Naive thymus-derived CD4-positive, alpha-beta T cell (primary cell): ENCODE measurements around the gene AGR3. TPM values are rescaled to one million over a fixed set of nuclear protein-coding genes. Genes with fewer than 3 reads are reported as not detected.

ENCODE experiments used
- ATAC-seq: fragments of 150-1000 bp; cut with Tn5 transposase; 2 replicates; pipeline ENCODE4 v1.10.0; 2021; ENCODE audit warnings: mild to moderate bottlenecking, moderate library complexity
- CTCF ChIA-PET: fragments of 350-600 bp; sonication (Branson Sonifier 250); formaldehyde crosslinking; loops from one replicate; lab custom pipeline; 2021; ENCODE audit warnings: antibody characterized with exemption; lab: Charles Lee
- POLR2A ChIA-PET: fragments of 350-600 bp; sonication (Branson Sonifier 250); formaldehyde crosslinking; loops from one replicate; lab custom pipeline; 2021; ENCODE audit warnings: antibody characterized with exemption, inconsistent platforms; lab: Charles Lee
- DNase-seq, 9 donors: peaks; one replicate each; pipeline versions ENCODE4 v3.0.0 to v3.0.0-alpha.2; 2020 to 2022; ENCODE audit warnings: mixed read lengths in 1 of 9
- H3K27ac ChIP-seq: one replicate; pipeline ENCODE4 v1.7.0; 2013; ENCODE audit warnings: mild to moderate bottlenecking, low read depth, low read length, moderate library complexity
- H3K27me3 ChIP-seq, 2 donors: one replicate each; pipeline ENCODE4 v1.7.0; 2013; ENCODE audit warnings: low read length in 2 of 2, mild to moderate bottlenecking in 2 of 2, moderate library complexity in 2 of 2; ENCODE audit not compliant: control insufficient read depth in 2 of 2, insufficient read depth in 2 of 2
- H3K36me3 ChIP-seq, 3 experiments: 1 replicate in 2 of 3; 2 replicates in 1 of 3; pipeline ENCODE4 v1.7.0; 2013; ENCODE audit warnings: low read length in 3 of 3, mild to moderate bottlenecking in 3 of 3, moderate library complexity in 1 of 3; ENCODE audit not compliant: insufficient read depth in 3 of 3, control insufficient read depth in 2 of 3
- H3K4me1 ChIP-seq, 2 donors: one replicate each; pipeline ENCODE4 v1.7.0; 2013; ENCODE audit warnings: low read length in 2 of 2, mild to moderate bottlenecking in 2 of 2, moderate library complexity in 1 of 2; ENCODE audit not compliant: control insufficient read depth in 2 of 2, insufficient read depth in 2 of 2
- H3K4me3 ChIP-seq: 2 replicates; pipeline ENCODE4 v1.7.0; 2013; ENCODE audit warnings: mild to moderate bottlenecking, low read length
- H3K9me3 ChIP-seq, 3 experiments: 1 replicate in 2 of 3; 2 replicates in 1 of 3; pipeline ENCODE4 v1.7.0; 2013; ENCODE audit warnings: low read length in 3 of 3; ENCODE audit not compliant: control insufficient read depth in 2 of 3
- H3K27ac Mint-ChIP-seq, 9 donors: one replicate each; pipeline ENCODE4 v1.8.0; 2020 to 2022; ENCODE audit warnings: mixed read lengths in 9 of 9, mild to moderate bottlenecking in 8 of 9, moderate library complexity in 5 of 9, inconsistent platforms in 2 of 9
- H3K27me3 Mint-ChIP-seq, 5 donors: one replicate each; pipeline ENCODE4 v1.8.0; 2021 to 2022; ENCODE audit warnings: mixed read lengths in 5 of 5, mild to moderate bottlenecking in 1 of 5
- H3K36me3 Mint-ChIP-seq, 5 donors: one replicate each; pipeline ENCODE4 v1.8.0; 2020 to 2022; ENCODE audit warnings: mixed read lengths in 5 of 5, mild to moderate bottlenecking in 3 of 5, inconsistent platforms in 1 of 5
- H3K4me1 Mint-ChIP-seq, 7 donors: one replicate each; pipeline ENCODE4 v1.8.0; 2020 to 2022; ENCODE audit warnings: mixed read lengths in 7 of 7, mild to moderate bottlenecking in 3 of 7, inconsistent platforms in 1 of 7
- H3K4me3 Mint-ChIP-seq, 10 donors: one replicate each; pipeline ENCODE4 v1.8.0; 2020 to 2022; ENCODE audit warnings: mild to moderate bottlenecking in 10 of 10, mixed read lengths in 10 of 10, moderate library complexity in 6 of 10, inconsistent platforms in 2 of 10
- H3K9me3 Mint-ChIP-seq, 11 donors: one replicate each; pipeline ENCODE4 v1.8.0; 2020 to 2022; ENCODE audit warnings: mixed read lengths in 11 of 11, mild to moderate bottlenecking in 4 of 11, inconsistent platforms in 1 of 11, moderate library complexity in 1 of 11
- intact Hi-C, 2 donors: fragments of 100-400 bp; cut with micrococcal nuclease; formaldehyde crosslinking; loops; one replicate each; pipeline ENCODE4 v1.15.1; 2023
- polyA plus RNA-seq, 2 donors: library from polyadenylated mRNA; unstranded; fragments of 300-500 nt; fragmentation: Illumina TruSeq; gene quantifications; one replicate each; pipeline ENCODE4 v1.2.3, GENCODE V29; 2021
- total RNA-seq, 6 experiments: library from RNA in 5 of 6; stranded (reverse) in 5 of 6; gene quantifications; 1 replicate in 5 of 6; 2 replicates in 1 of 6; pipeline ENCODE4 v1.2.3 and lab custom pipeline; 2021 to 2026

Gene AGR3
- total and polyA plus RNA-seq, 7 experiments from 2014 or later, result not detected

GRCh38 chr7:16916105-16916639 lies 34.4 kb upstream of the AGR3 start:
- no peaks in the 10 kb centered on the region for H3K9me3 ChIP-seq
- no peak overlapping the region for H3K4me3 ChIP-seq
- H3K27ac Mint-ChIP-seq, result no peak overlapping the region
- no peaks in the 10 kb centered on the region for H3K36me3 ChIP-seq
- peaks cover 0 to 8% (median 0%) of the 10 kb centered on the region in 11 donors for H3K9me3 Mint-ChIP-seq
- no peak for DNase-seq
- ChIA-PET POLR2A (no interaction called here), CTCF (no interaction called here)
- peaks cover 0 to 8% (median 0%) of the 10 kb centered on the region in 7 donors for H3K4me1 Mint-ChIP-seq
- H3K4me1 ChIP-seq, result no peaks in the 10 kb centered on the region
- intact Hi-C loops, result loop anchor here in 1 of 2 donors (2.0 to 5.0 kb wide), 2 partner anchors 25 to 314 kb away; no protein-coding TSS in a partner anchor
- H3K36me3 Mint-ChIP-seq, result no peaks in the 10 kb centered on the region
- peaks cover 0 to 11% (median 0%) of the 10 kb centered on the region in 5 donors for H3K27me3 Mint-ChIP-seq
- no peaks in the 10 kb centered on the region for H3K27me3 ChIP-seq
- ATAC-seq, result no peak
- H3K27ac ChIP-seq, result no peak overlapping the region
- no peak overlapping the region for H3K4me3 Mint-ChIP-seq

GRCh38 chr7:16915405-16915804 lies 33.6 kb upstream of the AGR3 start:
- Mint-ChIP-seq H3K27ac (peak overlapping the region in 1 of 9 donors; percentile 4), H3K27me3 (peaks cover 0 to 18% (median 6%) of the 10 kb centered on the region in 5 donors), H3K9me3 (peaks cover 0 to 9% (median 2%) of the 10 kb centered on the region in 11 donors), H3K4me3 (no peak overlapping the region), H3K36me3 (no peaks in the 10 kb centered on the region), H3K4me1 (peaks cover 0 to 8% (median 0%) of the 10 kb centered on the region in 7 donors)
- H3K27ac ChIP-seq, result no peak overlapping the region
- H3K4me3 ChIP-seq, result no peak overlapping the region
- no peak for DNase-seq
- no peaks in the 10 kb centered on the region for H3K36me3 ChIP-seq
- no peaks in the 10 kb centered on the region for H3K4me1 ChIP-seq
- ChIA-PET POLR2A (no interaction called here), CTCF (no interaction called here)
- no peaks in the 10 kb centered on the region for H3K27me3 ChIP-seq
- intact Hi-C loops, result loop anchor here in 1 of 2 donors (5.0 kb wide), 1 partner anchor 313 kb away; no protein-coding TSS in a partner anchor
- H3K9me3 ChIP-seq, result no peaks in the 10 kb centered on the region
- ATAC-seq, result no peak

GRCh38 chr7:16914771-16915170 lies 33.0 kb upstream of the AGR3 start:
- no peak overlapping the region for H3K4me3 Mint-ChIP-seq
- ChIA-PET POLR2A (no interaction called here), CTCF (no interaction called here)

GRCh38 chr7:16913643-16914042 lies 31.9 kb upstream of the AGR3 start:
- intact Hi-C loops, result no loop called here
- H3K9me3 ChIP-seq, result no peaks in the 10 kb centered on the region
- Mint-ChIP-seq H3K4me3 (no peak overlapping the region), H3K27me3 (peaks cover 0 to 29% (median 9%) of the 10 kb centered on the region in 5 donors), H3K27ac (no peak overlapping the region), H3K36me3 (no peaks in the 10 kb centered on the region), H3K4me1 (peaks cover 0 to 8% (median 0%) of the 10 kb centered on the region in 7 donors), H3K9me3 (peaks cover 0 to 9% (median 2%) of the 10 kb centered on the region in 11 donors)
- no peaks in the 10 kb centered on the region for H3K36me3 ChIP-seq
- POLR2A ChIA-PET, result no interaction called here
- H3K4me1 ChIP-seq, result no peaks in the 10 kb centered on the region
- H3K4me3 ChIP-seq, result no peak overlapping the region
- no peak overlapping the region for H3K27ac ChIP-seq
- CTCF ChIA-PET, result no interaction called here
- DNase-seq (no peak), ATAC-seq (no peak)
- H3K27me3 ChIP-seq, result no peaks in the 10 kb centered on the region

More at GRCh38 chr7:16914771-16915170, 33.0 kb upstream of the AGR3 start:
- Histone ChIP-seq H3K4me3 (no peak overlapping the region), H3K27ac (no peak overlapping the region), H3K36me3 (no peaks in the 10 kb centered on the region), H3K9me3 (no peaks in the 10 kb centered on the region), H3K27me3 (no peaks in the 10 kb centered on the region), H3K4me1 (no peaks in the 10 kb centered on the region)
- Mint-ChIP-seq H3K9me3 (peaks cover 0 to 9% (median 2%) of the 10 kb centered on the region in 11 donors), H3K4me1 (peaks cover 0 to 8% (median 0%) of the 10 kb centered on the region in 7 donors), H3K27ac (no peak overlapping the region), H3K27me3 (peaks cover 0 to 22% (median 7%) of the 10 kb centered on the region in 5 donors), H3K36me3 (no peaks in the 10 kb centered on the region)
- intact Hi-C loops, result loop anchor here in 1 of 2 donors (5.0 kb wide), 1 partner anchor 312 kb away; no protein-coding TSS in a partner anchor
- ATAC-seq (no peak), DNase-seq (no peak)

- H3K4me1 Mint-ChIP-seq, result peaks cover 0 to 8% (median 0%) of the 10 kb centered on the region in 7 donors
- H3K27me3 Mint-ChIP-seq, result peaks cover 0 to 34% (median 9%) of the 10 kb centered on the region in 5 donors
- ATAC-seq, result no peak
- no peak overlapping the region for H3K27ac Mint-ChIP-seq
- ChIA-PET POLR2A (no interaction called here), CTCF (no interaction called here)
- Histone ChIP-seq H3K27me3 (no peaks in the 10 kb centered on the region), H3K9me3 (no peaks in the 10 kb centered on the region), H3K36me3 (no peaks in the 10 kb centered on the region), H3K4me3 (no peak overlapping the region), H3K4me1 (no peaks in the 10 kb centered on the region), H3K27ac (no peak overlapping the region)
- no peak for DNase-seq
- intact Hi-C loops, result no loop called here
- H3K36me3 Mint-ChIP-seq, result no peaks in the 10 kb centered on the region
- no peak overlapping the region for H3K4me3 Mint-ChIP-seq
- H3K9me3 Mint-ChIP-seq, result peaks cover 0 to 9% (median 2%) of the 10 kb centered on the region in 11 donors
Measured at GRCh38 chr7:16912540-16912939, 30.8 kb upstream of the AGR3 start.

GRCh38 chr7:16908561-16908960 lies 26.8 kb upstream of the AGR3 start:
- Mint-ChIP-seq H3K9me3 (peaks cover 0 to 9% (median 2%) of the 10 kb centered on the region in 11 donors), H3K27ac (no peak overlapping the region), H3K4me3 (no peak overlapping the region), H3K27me3 (peaks cover 9 to 47% (median 14%) of the 10 kb centered on the region in 5 donors), H3K4me1 (no peaks in the 10 kb centered on the region), H3K36me3 (no peaks in the 10 kb centered on the region)
- Histone ChIP-seq H3K9me3 (no peaks in the 10 kb centered on the region), H3K27me3 (no peaks in the 10 kb centered on the region), H3K36me3 (no peaks in the 10 kb centered on the region), H3K27ac (no peak overlapping the region), H3K4me3 (no peak overlapping the region), H3K4me1 (no peaks in the 10 kb centered on the region)
- CTCF ChIA-PET, result interaction anchor here (0.7 kb wide), 1 partner anchor 540 kb away, joined by 3 read pairs; no protein-coding TSS in a partner anchor
- DNase-seq, result no peak
- no peak for ATAC-seq
- POLR2A ChIA-PET, result no interaction called here
- intact Hi-C loops, result no loop called here
